ENCODE data around the gene FASTKD1.

GRCh38 chr2:169583518-169583917 lies 9.9 kb upstream of the FASTKD1 start:
- no peak for TF ChIP-seq EZH2 (IDR thresholded peaks at IDR 0.05; ENCODE audit: borderline replicate concordance, insufficient read depth, low read depth, low read length, poor library complexity, severe bottlenecking)
- TF ChIP-seq, protein P1, sequence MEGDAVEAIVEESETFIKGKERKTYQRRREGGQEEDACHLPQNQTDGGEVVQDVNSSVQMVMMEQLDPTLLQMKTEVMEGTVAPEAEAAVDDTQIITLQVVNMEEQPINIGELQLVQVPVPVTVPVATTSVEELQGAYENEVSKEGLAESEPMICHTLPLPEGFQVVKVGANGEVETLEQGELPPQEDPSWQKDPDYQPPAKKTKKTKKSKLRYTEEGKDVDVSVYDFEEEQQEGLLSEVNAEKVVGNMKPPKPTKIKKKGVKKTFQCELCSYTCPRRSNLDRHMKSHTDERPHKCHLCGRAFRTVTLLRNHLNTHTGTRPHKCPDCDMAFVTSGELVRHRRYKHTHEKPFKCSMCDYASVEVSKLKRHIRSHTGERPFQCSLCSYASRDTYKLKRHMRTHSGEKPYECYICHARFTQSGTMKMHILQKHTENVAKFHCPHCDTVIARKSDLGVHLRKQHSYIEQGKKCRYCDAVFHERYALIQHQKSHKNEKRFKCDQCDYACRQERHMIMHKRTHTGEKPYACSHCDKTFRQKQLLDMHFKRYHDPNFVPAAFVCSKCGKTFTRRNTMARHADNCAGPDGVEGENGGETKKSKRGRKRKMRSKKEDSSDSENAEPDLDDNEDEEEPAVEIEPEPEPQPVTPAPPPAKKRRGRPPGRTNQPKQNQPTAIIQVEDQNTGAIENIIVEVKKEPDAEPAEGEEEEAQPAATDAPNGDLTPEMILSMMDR (IDR thresholded peaks at IDR 0.05), result no peak

Measured in B cell (primary cell).